ENCODE measurements around the gene XRCC5.

The XRCC5 gene

DNA sequence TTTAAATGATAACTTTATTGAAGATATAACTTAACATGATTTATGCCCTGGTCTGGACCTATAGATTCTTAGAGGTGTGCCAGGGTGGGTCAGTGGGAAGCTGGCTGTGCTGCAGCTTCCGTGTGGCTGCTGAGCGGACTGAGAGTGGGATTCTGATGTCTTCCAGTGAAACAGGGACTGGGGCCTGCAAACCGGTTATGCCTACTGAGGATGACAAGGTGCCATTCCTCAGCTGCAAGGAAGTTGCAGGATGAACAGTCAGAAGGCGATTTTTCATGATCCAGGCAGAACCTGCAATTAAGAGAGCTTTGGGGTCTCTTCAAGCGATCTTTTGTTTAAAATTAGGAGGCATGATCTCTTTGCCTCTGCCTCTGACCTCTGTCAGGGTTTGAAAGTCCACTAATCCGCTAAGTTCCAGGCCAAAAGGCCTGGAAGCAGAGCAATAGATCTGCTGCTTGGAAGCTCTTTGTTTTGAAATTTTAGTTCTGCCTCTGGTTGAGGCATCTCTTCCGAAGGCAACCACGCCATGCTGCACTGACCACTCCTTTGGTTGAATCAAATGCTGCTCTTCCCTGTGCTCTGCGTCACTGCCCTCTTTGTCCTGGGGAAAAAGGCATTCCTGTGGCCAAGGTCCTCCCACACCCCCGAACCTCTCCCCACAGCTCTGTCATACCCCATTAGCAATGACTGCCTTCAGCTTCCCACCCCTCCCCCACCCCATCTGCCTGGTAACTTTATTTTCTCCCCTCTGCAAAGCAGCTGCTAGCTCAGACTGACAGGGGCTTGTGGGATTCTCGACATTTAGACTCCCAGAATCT, 25.5 kb upstream of the XRCC5 start:
- no peak for DNase-seq (ENCODE audit: low read depth in 2 of 3, low spot score in 2 of 3)

DNA sequence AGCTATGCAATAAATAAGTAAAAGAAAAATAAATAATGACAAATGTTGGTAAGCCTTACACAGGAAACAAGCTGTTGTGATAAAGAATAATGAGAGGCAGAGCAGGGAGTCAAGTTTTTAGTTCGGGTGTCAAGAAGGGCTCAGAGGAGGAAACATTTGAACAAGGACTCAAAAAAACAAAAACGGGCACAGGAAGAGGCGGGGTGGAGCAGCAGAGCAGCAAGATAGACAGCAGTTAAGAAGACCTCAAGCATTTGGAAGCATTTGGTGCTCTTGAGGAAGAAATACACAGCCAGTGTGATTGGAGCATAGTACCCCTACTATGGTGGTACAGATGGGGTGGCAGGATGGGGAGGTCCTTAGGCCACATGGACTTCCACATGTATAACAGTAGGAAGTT, 24.6 kb upstream of the XRCC5 start:
- DNase-seq (ENCODE audit: low read depth in 2 of 3, low spot score in 2 of 3), result no peak

DNA sequence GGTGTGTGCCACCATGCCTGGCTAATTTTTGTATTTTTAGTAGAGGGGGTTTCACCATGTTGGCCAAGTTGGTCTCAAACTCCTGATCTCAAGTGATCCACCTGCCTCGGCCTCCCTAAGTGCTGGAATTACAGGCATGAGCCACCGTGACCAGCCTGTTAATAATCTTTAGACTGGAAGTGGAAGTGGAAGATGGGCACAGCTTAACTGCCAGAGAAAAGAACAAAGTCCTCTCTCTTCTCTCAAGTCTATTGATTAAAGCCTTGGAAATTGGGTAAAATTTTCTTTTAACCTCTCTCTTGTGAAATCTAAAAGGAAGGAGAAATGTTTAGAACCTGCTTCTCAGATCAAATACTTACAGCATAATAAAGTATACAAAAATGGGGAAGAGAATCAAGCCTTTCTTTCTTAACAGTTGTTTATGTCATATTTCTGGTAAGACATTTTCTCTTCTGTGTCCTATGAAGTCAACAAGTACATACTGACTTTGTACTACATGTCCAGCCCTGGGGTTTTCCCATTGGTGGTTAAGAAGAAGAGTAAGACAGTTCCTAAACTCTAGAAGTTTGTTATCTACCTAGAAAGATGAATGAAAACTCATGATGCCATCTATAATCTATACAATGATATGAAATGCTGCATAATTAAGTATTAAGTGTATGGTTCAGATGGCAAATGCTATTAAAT, 22.8 kb upstream of the XRCC5 start:
- DNase-seq (ENCODE audit: low read depth in 2 of 3, low spot score in 2 of 3), result no peak

DNA sequence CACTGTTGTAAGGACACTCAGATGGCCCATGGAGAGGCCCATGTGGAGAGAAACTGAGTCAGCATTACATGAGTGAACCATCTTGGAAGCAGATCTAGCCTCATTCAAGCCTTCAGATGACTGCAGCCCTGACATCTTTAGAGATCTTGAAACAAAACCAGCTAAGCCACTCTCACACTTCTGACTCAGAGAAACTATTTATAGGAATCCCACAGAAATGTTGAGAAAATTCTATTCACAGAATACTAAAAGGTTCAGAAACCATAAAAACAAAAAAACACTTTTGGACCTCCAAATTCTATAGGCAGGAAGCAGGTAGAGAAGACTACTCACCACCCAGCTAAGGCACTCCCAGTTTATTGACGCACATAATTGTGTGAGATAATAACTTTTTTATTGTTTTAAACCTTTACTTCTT, 18.8 kb upstream of the XRCC5 start:
- no peak for DNase-seq (ENCODE audit: low read depth in 2 of 3, low spot score in 2 of 3)

DNA sequence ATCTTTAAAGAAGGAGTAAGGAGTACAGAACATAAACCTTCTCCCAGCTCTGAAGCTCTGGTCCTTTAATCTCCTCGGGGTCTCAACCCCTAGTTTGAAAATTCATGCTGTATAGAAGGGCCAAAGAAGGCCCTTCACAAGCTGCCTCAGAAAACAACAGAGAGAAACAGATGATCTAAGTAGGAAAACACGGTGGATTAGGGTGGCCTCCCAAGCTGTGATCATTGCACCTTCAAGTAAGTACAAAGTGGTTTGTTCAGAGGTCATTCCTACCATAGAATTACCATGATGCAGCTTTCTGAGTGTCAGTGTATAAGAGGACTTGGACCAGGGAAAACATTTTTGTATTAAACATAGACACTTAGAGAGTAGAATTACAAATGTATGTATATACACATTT, 16.5 kb upstream of the XRCC5 start:
- no peak for DNase-seq (ENCODE audit: low read depth in 2 of 3, low spot score in 2 of 3)

DNA sequence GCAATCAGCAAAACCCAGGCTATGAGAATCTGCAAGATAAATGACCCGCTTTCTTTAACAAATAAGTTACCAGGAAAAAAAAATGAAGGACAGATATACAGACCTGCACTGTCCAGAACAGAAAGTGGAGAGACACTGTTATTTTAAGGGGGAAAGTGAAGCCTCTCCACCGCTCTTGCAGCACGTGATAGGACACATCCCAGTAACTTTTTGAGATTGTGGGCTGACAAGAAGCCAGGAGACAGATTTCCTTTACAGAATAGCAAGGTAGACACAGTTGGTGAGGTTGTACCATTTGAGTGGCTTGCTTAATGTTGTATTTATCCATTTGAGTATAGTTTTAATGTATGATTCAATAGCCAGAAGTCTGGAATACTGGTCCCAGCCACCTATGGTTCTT, 14.4 kb upstream of the XRCC5 start:
- no peak for DNase-seq (ENCODE audit: low read depth in 2 of 3, low spot score in 2 of 3)

DNA sequence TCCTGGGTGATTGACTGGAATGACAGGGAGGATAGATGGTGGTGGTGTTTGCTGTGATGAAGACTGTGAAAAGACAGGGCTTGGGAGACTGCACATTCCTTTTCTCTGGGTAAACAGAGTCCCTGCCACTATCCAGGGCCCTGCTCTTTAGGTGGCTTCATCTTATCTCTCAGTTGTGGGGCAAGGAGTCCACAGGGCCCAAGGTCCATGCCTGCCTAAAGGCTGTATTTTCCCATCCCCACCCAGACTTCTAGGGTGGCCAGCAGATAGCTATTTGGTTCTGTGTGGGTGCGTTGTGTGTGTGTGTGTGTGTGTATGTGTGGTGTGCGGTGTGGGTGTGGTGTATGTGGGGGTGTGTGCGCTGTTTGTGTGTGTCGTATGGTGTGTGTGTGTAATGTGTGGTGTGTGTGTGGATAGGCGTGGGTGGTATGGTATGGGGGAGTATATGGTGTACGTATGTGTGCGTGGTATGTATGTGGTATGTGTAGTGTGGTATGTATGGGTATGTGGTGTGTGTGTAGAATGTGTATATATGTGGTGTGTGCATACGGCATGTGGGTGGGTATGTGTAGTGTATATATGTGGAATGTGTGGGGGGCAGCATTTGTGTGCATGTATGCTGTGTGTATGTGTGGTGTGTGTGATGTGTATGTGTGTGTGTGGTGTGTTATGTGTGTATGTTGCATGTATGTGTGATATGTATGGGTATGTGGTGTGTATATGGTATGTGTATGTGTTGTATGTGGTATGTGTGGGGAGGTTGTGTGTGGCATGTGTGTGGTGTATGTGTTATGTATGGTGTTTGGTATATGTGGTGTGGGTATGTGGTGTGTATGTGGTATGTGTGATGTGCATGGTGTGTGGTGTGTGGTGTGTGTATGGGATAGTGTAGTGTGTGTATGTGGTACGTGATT, 10.5 kb upstream of the XRCC5 start:
- no peak for DNase-seq (ENCODE audit: low read depth in 2 of 3, low spot score in 2 of 3)

DNA sequence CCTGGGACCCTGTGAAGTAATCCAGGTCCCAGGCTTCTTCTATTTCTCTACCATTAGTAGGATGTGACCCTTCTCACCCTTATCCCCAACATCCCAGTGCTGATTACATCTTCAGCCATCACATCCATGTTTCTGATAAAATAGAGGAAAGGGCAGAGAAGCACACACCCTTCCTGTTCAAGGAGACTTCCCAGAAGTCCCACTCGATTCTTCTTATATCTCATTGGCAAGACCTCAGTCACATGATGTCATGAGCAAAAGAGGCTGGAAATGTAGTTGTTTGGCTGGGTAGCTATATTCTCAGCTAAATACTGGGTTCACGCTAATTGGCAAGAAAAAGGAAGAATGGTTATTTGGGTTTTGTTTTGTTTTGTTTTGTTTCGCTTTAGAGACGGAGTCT, 8.0 kb upstream of the XRCC5 start:
- DNase-seq (ENCODE audit: low read depth in 2 of 3, low spot score in 2 of 3), result no peak

DNA sequence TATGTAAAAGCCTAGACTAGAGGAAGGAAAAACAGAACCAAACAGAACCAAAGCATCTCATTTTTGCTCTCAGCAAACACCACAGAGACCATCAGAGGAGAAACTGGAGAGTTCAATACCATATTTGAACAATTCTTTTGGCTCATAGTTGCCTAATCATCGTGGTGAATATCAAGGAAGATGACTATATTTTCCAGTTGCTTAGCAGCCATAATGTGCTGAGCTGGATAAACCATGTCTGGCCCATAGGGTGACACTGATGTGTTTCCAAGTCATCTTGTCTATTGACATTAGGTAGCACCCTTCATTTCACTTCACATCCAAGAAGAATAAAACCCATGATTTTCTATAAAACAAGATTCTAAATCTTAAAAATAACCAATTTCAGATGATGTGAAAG, 5.9 kb upstream of the XRCC5 start:
- no peak for DNase-seq (ENCODE audit: low read depth in 2 of 3, low spot score in 2 of 3)

DNA sequence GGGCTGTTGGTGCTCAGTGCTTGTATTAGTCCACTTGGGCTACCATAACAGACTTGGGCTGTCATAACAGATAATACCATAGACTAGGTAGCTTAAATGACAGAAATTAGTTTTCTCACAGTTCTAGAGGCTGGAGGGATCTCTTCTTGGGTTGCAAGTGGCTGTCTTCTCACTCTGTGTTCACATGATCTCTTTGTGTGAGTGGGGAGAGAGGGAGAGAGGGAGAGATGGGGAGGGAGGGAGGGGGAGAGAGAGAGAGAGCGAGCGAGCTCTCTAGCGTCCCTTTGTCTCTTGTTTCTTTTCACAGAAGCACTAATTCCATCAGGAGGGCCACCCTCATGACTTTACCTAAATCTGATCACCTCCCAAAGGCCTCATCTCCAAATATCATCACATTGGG, 4.5 kb upstream of the XRCC5 start:
- DNase-seq (ENCODE audit: low read depth in 2 of 3, low spot score in 2 of 3), result no peak

DNA sequence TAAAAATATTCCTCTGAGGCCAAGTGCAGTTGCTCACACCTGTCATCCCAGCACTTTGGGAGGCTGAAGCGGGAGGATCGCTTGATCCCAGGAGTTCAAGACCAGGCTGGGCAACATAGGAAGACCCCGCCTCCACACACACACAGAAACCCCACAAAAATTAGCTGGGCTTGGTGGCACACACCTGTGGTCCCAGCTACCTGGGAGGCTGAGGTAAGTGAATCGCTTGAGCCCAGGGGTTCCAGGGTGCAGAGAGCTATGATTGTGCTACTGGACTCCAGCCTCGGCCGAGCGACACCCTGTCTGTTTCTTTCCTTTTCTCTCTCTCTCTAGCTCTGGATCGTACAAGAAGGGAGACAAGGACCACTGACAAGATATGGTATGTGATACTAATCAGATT, 1.8 kb upstream of the XRCC5 start:
- no peak for DNase-seq (ENCODE audit: low read depth in 2 of 3, low spot score in 2 of 3)

DNA sequence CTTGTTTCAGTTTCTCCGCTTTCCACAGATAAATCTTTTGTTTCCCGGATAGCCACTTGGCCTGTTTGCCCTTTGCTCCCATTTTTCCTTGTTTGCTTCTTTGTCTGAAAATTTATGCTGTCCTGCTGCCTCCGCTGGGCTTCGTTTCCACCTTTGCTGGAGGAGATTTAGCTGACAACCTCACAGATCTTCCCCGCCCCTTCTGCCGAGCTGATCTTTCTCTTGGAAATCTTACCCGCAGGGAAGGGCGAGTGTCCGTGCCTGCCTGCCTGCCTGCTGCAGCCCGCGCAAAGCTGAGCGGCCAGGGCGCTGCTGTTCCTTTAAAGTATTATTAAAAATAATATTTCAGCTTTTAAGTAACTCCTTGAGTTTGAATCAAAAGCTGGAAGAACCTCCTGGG, 1.4 kb upstream of the XRCC5 start:
- DNase-seq (ENCODE audit: low read depth in 2 of 3, low spot score in 2 of 3), result no peak

DNA sequence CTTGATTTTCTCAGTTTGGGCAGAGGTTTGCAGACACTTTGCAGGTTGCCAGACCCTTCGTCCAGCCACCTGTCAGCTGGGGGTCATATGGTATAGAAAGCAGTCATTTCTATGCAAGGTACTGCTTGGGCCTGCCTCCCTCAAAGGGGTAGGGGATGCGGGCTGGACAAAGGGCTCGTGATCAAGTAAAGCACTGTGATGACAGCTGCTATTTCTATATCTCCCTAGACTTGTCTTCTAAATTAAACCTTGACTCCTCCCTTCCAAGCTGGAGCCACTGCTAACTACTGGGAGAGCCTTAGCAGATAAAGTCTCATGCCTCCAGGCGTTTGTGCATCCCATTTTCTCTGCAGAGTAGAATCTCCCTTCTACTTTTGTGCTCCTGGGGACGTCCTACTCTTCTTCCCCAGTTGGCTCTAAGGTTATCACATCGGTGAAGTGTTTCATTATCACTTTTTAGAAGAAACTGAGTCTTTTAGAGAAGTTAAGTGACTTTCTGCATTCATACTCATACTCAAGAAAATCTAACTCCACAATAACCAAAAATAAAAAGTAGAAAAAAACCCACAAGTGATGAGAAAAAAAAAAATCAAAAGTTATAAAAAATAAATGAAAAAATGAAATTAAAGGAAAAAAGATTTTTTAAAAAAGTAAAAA, 710 bp upstream of the XRCC5 start:
- no peak for DNase-seq (ENCODE audit: low read depth in 2 of 3, low spot score in 2 of 3)

DNA sequence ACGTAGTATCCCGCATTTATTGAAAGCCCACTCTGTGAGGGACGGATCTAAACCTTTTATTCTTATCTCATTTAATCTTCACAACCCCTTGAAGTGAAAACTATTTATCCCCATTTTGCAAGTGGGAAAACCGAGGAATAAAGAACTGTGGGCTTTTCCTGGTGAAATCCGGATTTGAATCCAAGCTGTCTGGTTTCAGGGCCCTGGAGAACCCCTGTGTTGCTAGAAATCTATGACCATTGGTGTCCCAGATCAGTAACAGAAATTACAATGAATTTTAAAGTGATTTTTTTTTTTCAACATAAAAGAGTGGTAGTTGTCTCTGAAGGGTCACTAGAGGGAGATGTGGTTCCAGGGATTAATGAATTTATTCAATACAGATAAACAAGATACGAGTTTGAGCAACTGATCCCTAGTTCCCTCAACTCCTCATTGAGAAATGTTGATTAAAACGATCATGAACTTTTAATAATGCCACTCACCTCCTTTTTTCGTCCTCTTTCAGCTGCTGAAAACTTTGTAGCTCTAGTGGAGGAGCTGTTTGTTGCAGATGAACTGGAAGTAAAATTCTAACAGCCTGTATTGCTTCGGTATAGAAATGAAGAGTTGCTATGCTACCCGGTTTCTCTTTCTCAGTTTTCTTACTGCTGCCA, 940 bp downstream of the XRCC5 start:
- DNase-seq (ENCODE audit: low read depth in 2 of 3, low spot score in 2 of 3), result no peak

DNA sequence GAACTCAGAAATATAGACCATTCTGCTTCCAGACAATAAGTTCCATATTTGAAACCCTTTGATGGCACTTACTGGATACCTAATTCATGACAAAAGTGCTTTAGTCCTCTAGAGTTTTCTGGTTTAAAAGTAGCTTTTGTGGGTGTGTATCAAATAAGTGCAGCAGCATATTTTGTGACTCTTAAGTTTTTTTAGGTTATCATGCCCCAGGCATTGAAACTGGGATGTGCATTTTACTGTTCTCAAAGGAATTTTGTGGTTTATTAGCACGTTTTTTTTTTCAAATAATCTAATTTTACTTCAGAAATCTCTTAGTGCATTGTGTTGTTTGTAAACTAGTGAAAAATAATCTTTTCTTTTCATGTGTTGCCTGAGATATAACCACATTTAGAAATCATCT, 1.5 kb downstream of the XRCC5 start:
- DNase-seq (ENCODE audit: low read depth in 2 of 3, low spot score in 2 of 3), result no peak

DNA sequence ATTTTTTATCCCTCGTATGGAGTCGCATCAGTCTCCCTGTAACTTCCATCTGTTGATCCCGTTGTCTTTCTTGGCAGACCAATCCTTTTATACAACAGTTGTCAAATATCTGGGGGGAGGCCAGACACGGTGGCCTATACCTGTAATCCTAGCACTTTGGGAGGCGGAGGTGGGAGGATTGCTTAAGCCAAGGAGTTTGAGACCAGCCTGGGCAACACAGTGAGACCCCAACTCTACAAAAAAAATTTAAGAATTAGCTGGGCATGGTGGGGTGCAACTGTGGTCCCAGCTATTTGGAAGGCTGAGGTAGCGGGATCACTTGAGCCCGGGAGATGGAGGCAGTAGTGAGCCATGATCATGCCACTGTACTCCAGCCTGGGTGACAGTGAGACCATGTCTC, 2.0 kb downstream of the XRCC5 start:
- no peak for DNase-seq (ENCODE audit: low read depth in 2 of 3, low spot score in 2 of 3)

DNA sequence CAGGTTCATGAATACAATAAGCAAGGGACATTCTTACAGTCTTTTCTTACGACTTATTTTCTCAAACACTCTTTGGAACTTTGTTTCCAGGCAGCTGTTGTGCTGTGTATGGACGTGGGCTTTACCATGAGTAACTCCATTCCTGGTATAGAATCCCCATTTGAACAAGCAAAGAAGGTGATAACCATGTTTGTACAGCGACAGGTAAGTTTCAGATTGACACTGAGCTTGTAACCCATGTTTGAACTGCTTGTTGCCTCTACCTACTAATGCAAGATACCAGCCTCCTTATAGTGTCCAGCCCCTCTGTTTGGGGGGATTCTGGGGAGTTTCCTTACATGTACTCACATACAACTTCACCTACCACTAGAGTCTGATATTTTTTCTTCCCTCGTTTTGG, 3.8 kb downstream of the XRCC5 start:
- no peak for DNase-seq (ENCODE audit: low read depth in 2 of 3, low spot score in 2 of 3)

DNA sequence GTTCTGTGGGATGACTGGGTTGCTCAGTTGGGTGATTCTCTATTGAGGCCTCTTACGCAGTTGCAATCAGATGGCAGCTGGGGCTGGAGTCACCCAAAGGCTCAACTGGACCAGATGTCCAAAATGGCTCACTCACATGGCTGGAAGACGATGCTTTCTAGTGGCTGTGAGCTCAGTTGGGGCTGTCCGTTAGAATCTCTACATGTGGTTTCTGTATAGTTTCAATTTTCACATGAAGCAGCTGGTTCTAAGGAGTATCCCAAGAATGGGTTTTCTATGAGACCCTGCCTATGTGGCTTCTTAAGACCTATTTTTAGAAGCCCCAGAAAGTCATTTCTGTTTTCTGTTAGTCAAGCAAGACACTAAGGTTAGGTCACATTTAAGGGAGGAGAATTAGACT, 4.4 kb downstream of the XRCC5 start:
- no peak for DNase-seq (ENCODE audit: low read depth in 2 of 3, low spot score in 2 of 3)

DNA sequence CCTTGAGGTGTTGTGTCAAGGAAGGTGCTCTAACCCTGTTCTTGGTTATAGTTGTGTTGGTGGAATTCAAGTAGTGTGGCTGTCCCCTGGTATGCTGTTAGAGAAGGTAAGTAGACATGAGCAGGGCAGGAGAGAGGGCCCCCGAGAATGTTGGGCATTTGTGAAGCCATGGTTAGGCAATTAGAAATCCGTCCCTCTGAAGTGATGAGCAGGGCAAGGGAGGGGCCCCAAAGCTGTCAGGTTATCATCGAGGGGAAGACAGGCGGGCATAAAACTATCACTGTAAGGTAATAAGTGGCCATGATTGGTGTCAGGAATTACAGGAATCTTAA, 5.2 kb downstream of the XRCC5 start:
- no peak for DNase-seq (ENCODE audit: low read depth in 2 of 3, low spot score in 2 of 3)

DNA sequence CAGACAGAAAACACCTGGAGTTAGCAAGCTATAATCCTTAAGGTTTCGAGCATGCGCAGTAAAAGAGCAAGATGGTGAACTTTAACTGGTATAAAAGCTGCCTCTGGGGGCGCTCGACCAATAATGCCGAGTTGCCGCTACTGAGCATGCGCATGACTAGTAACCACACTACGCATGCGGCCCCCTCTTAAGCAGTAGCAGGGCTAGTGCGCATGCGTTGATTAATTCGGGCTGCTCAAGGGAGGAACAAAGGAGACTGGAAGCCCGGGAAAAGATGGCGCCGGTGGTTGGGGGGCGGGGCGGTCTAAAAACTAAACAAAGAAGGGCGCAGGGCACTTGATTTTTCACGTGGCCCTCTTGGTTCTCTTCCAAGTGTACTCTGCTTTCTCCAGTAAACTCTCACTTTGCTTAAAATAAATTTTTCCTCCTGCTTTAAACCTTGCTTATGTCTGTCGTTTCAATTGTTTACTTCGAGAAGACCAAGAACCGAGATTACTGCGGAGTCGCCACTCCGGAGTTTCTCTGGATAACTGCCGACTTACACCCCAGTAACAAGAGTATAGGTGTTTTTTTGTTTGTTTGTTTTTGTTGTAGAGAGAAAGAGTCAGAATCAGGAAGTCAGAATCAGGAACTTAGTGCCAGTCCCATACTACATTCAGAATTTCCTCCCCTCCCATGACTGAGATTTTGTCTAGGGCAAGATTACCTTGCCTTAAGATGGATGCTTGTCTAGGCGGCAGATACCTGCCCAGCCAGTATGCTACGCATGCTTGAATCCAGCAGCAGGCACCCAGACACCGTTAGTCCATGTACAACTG, 5.8 kb downstream of the XRCC5 start:
- peak; percentile 88 to 97 (median 95) for DNase-seq (ENCODE audit: low read depth in 2 of 3, low spot score in 2 of 3)

All from activated CD8-positive, alpha-beta memory T cell treated with anti-CD3 and anti-CD28 coated beads for 48 hours (primary cell).